ENCODE measurements around the gene FBXO9. TPM values are rescaled to one million over a fixed set of nuclear protein-coding genes. Genes with fewer than 3 reads are reported as not detected.
A peak's percentile ranks its signal among the peaks of the same experiment; 100 is the strongest.
"Not testable (repeated sequence)": the region's sequence is repeated elsewhere in the genome, so short reads cannot be mapped to it uniquely, and the experiment has no call there.

The FBXO9 gene
- total RNA-seq, 1 experiment from 2014 or later: 46.3 TPM

- in situ Hi-C loops (cut with HindIII; ENCODE audit: low sequenced_read_pairs): no loop called here
- DNase-seq (ENCODE audit: low spot score): no peak
Observed at GRCh38 chr6:53044572-53044971, 20.6 kb upstream of the FBXO9 start.

GRCh38 chr6:53045891-53046673 lies 19.1 kb upstream of the FBXO9 start:
- in situ Hi-C loops (cut with HindIII; ENCODE audit: low sequenced_read_pairs): no loop called here
- no peak for DNase-seq (ENCODE audit: low spot score)

GRCh38 chr6:53048431-53049195 lies 16.6 kb upstream of the FBXO9 start:
- in situ Hi-C loops (cut with HindIII; ENCODE audit: low sequenced_read_pairs): no loop called here
- no peak for DNase-seq (ENCODE audit: low spot score)

GRCh38 chr6:53049415-53049814 lies 15.8 kb upstream of the FBXO9 start:
- in situ Hi-C loops (cut with HindIII; ENCODE audit: low sequenced_read_pairs): no loop called here
- no peak for DNase-seq (ENCODE audit: low spot score)

- in situ Hi-C loops (cut with HindIII; ENCODE audit: low sequenced_read_pairs); DNase-seq (ENCODE audit: low spot score): not testable (repeated sequence)
Observed at GRCh38 chr6:53052152-53052551, 13.1 kb upstream of the FBXO9 start.

- DNase-seq (ENCODE audit: low spot score): no peak
- in situ Hi-C loops (cut with HindIII; ENCODE audit: low sequenced_read_pairs): no loop called here
Observed at GRCh38 chr6:53054532-53054931, 10.7 kb upstream of the FBXO9 start.

- no peak for DNase-seq (ENCODE audit: low spot score)
- in situ Hi-C loops (cut with HindIII; ENCODE audit: low sequenced_read_pairs): no loop called here
Observed at GRCh38 chr6:53055873-53056272, 9.3 kb upstream of the FBXO9 start.

- in situ Hi-C loops (cut with HindIII; ENCODE audit: low sequenced_read_pairs): no loop called here
Observed at GRCh38 chr6:53056273-53056672, 8.9 kb upstream of the FBXO9 start.

GRCh38 chr6:53058388-53059195 lies 6.6 kb upstream of the FBXO9 start:
- in situ Hi-C loops (cut with HindIII; ENCODE audit: low sequenced_read_pairs): no loop called here
- DNase-seq (ENCODE audit: low spot score): no peak

More at GRCh38 chr6:53056273-53056672, 8.9 kb upstream of the FBXO9 start:
- no peak for DNase-seq (ENCODE audit: low spot score)

GRCh38 chr6:53059648-53060589 lies 5.3 kb upstream of the FBXO9 start:
- no peak for DNase-seq (ENCODE audit: low spot score)

GRCh38 chr6:53062169-53062539 lies 3.0 kb upstream of the FBXO9 start:
- in situ Hi-C loops (cut with HindIII; ENCODE audit: low sequenced_read_pairs): no loop called here
- peak; percentile 33 for DNase-seq (ENCODE audit: low spot score)

More at GRCh38 chr6:53059648-53060589, 5.3 kb upstream of the FBXO9 start:
- in situ Hi-C loops (cut with HindIII; ENCODE audit: low sequenced_read_pairs): no loop called here

GRCh38 chr6:53064255-53064654 lies 949 bp upstream of the FBXO9 start:
- DNase-seq (ENCODE audit: low spot score); in situ Hi-C loops (cut with HindIII; ENCODE audit: low sequenced_read_pairs): not testable (repeated sequence)

- in situ Hi-C loops (cut with HindIII; ENCODE audit: low sequenced_read_pairs): no loop called here
- peak; percentile 99 for DNase-seq (ENCODE audit: low spot score)
Observed at GRCh38 chr6:53064726-53065265, 408 bp upstream of the FBXO9 start.

GRCh38 chr6:53066077-53066417 lies 843 bp downstream of the FBXO9 start:
- DNase-seq (ENCODE audit: low spot score): peak; percentile 48
- in situ Hi-C loops (cut with HindIII; ENCODE audit: low sequenced_read_pairs): no loop called here

- in situ Hi-C loops (cut with HindIII; ENCODE audit: low sequenced_read_pairs): no loop called here
- peak; percentile 17 for DNase-seq (ENCODE audit: low spot score)
Observed at GRCh38 chr6:53066874-53067706, 1.9 kb downstream of the FBXO9 start.

GRCh38 chr6:53067849-53068361 lies 2.7 kb downstream of the FBXO9 start:
- in situ Hi-C loops (cut with HindIII; ENCODE audit: low sequenced_read_pairs): no loop called here
- no peak for DNase-seq (ENCODE audit: low spot score)

- in situ Hi-C loops (cut with HindIII; ENCODE audit: low sequenced_read_pairs): no loop called here
- DNase-seq (ENCODE audit: low spot score): no peak
Observed at GRCh38 chr6:53069427-53069826, 4.2 kb downstream of the FBXO9 start.

Data from G401 (cell line).